Sigmoid colon (tissue), 3 donors: ENCODE data around the gene SPACA7.

Source experiments
- CTCF ChIP-seq, 4 experiments: fragments of 450-650 bp in 3 of 4; fragments of 200-600 bp in 1 of 4; IDR thresholded peaks; one replicate each; pipeline ENCODE4 v1.5.1; 2016 to 2019; ENCODE audit warnings: antibody characterized with exemption in 4 of 4, mild to moderate bottlenecking in 3 of 4, moderate library complexity in 2 of 4
- POLR2A ChIP-seq, 2 donors: fragments of 450-650 bp; IDR thresholded peaks; one replicate each; pipeline ENCODE4 v1.6.1; 2016; ENCODE audit warnings: antibody characterized with exemption in 2 of 2, mild to moderate bottlenecking in 2 of 2, moderate library complexity in 2 of 2

- TF ChIP-seq POLR2A (IDR thresholded peaks at IDR 0.05) (no peak), CTCF (IDR thresholded peaks at IDR 0.05) (no peak)
Measured at GRCh38 chr13:112444416-112445399, 68.6 kb downstream of the SPACA7 start.
